H9 (cell line): ENCODE measurements around the gene MYH15. TPM values are rescaled to one million over a fixed set of nuclear protein-coding genes. Genes with fewer than 3 reads are reported as not detected.

Experiments used
- DNase-seq: peaks from one replicate; pipeline ENCODE4 v3.0.0-alpha.2; 2017
- H2AFZ ChIP-seq: one replicate; pipeline ENCODE4 v1.6.1; 2013; ENCODE audit warnings: mild to moderate bottlenecking, low read length, control low read depth, moderate library complexity
- H2AK5ac ChIP-seq: 2 replicates; pipeline ENCODE4 v1.6.1; 2013; ENCODE audit warnings: low read length, control low read depth, mixed read lengths; ENCODE audit not compliant: insufficient read length
- H2BK120ac ChIP-seq: one replicate; pipeline ENCODE4 v1.6.1; 2013; ENCODE audit warnings: low read depth, mild to moderate bottlenecking, low read length, control low read depth, inconsistent platforms; ENCODE audit not compliant: poor library complexity, severe bottlenecking
- H2BK12ac ChIP-seq: 2 replicates; pipeline ENCODE4 v1.6.1; 2013; ENCODE audit warnings: low read length, control low read depth, mixed read lengths, low read depth; ENCODE audit not compliant: insufficient read length
- H2BK15ac ChIP-seq: 2 replicates; pipeline ENCODE4 v1.6.1; 2013; ENCODE audit warnings: low read depth, low read length, control low read depth
- H2BK20ac ChIP-seq: one replicate; pipeline ENCODE4 v1.6.1; 2013; ENCODE audit warnings: low read depth, mild to moderate bottlenecking, low read length, control low read depth, inconsistent platforms; ENCODE audit not compliant: poor library complexity, severe bottlenecking
- H2BK5ac ChIP-seq: 2 replicates; pipeline ENCODE4 v1.6.1; 2013; ENCODE audit warnings: low read length, control low read depth, mixed read lengths; ENCODE audit not compliant: insufficient read length
- H3K14ac ChIP-seq: 2 replicates; pipeline ENCODE4 v1.6.1; 2013; ENCODE audit warnings: low read length, control low read depth; ENCODE audit not compliant: insufficient read depth
- H3K18ac ChIP-seq: 2 replicates; pipeline ENCODE4 v1.6.1; 2013; ENCODE audit warnings: low read depth, mild to moderate bottlenecking, mixed read lengths, low read length, control low read depth; ENCODE audit not compliant: insufficient read length
- H3K23ac ChIP-seq: 2 replicates; pipeline ENCODE4 v1.6.1; 2013; ENCODE audit warnings: low read length, control low read depth, mixed read lengths, low read depth; ENCODE audit not compliant: insufficient read length
- H3K23me2 ChIP-seq: 2 replicates; pipeline ENCODE4 v1.6.1; 2013; ENCODE audit warnings: low read depth, mild to moderate bottlenecking, mixed read lengths, low read length, control low read depth; ENCODE audit not compliant: insufficient read length, poor library complexity, severe bottlenecking
- H3K27ac ChIP-seq: 2 replicates; pipeline ENCODE4 v1.5.1; 2013; ENCODE audit warnings: low read length, control low read depth, mixed read lengths, low read depth; ENCODE audit not compliant: insufficient read length
- H3K27me3 ChIP-seq: 2 replicates; pipeline ENCODE4 v1.6.1; 2013; ENCODE audit warnings: low read length, control low read depth, inconsistent platforms; ENCODE audit not compliant: insufficient read depth
- H3K4ac ChIP-seq: 2 replicates; pipeline ENCODE4 v1.6.1; 2013; ENCODE audit warnings: low read depth, mild to moderate bottlenecking, control low read depth, inconsistent platforms, low read length, moderate library complexity
- H3K4me1 ChIP-seq: 2 replicates; pipeline ENCODE4 v1.6.1; 2013; ENCODE audit warnings: low read length, control low read depth, inconsistent platforms; ENCODE audit not compliant: insufficient read depth
- H3K4me2 ChIP-seq: 2 replicates; pipeline ENCODE4 v1.6.1; 2013; ENCODE audit warnings: low read length, control low read depth, mixed read lengths; ENCODE audit not compliant: insufficient read length, insufficient read depth
- H3K56ac ChIP-seq: 2 replicates; pipeline ENCODE4 v1.6.1; 2013; ENCODE audit warnings: low read depth, mild to moderate bottlenecking, mixed read lengths, low read length, control low read depth; ENCODE audit not compliant: insufficient read length
- H3K79me1 ChIP-seq: 2 replicates; pipeline ENCODE4 v1.6.1; 2013; ENCODE audit warnings: low read depth, mild to moderate bottlenecking, moderate library complexity, low read length, control low read depth, inconsistent platforms; ENCODE audit not compliant: insufficient read depth, poor library complexity, severe bottlenecking
- H3K79me2 ChIP-seq: 2 replicates; pipeline ENCODE4 v1.6.1; 2013; ENCODE audit warnings: low read length, control low read depth, inconsistent platforms; ENCODE audit not compliant: insufficient read depth
- H3K9ac ChIP-seq: 2 replicates; pipeline ENCODE4 v1.6.1; 2013; ENCODE audit warnings: low read length, control low read depth, mixed read lengths; ENCODE audit not compliant: insufficient read length; ENCODE audit errors: extremely low read depth
- H3K9me3 ChIP-seq: one replicate; pipeline ENCODE4 v1.6.1; 2013; ENCODE audit warnings: low read depth, low read length, inconsistent platforms; ENCODE audit not compliant: control insufficient read depth
- H3T11ph ChIP-seq: one replicate; pipeline ENCODE4 v1.6.1; 2013; ENCODE audit warnings: mild to moderate bottlenecking, low read length, control low read depth, inconsistent platforms
- H4K20me1 ChIP-seq: one replicate; pipeline ENCODE4 v1.6.1; 2013; ENCODE audit not compliant: control insufficient read depth, insufficient read length, insufficient read depth
- H4K5ac ChIP-seq: 2 replicates; pipeline ENCODE4 v1.6.1; 2013; ENCODE audit warnings: low read depth, mild to moderate bottlenecking, mixed read lengths, low read length, control low read depth; ENCODE audit not compliant: insufficient read length
- H4K8ac ChIP-seq: replicated peaks from 2 replicates; pipeline ENCODE4 v1.6.1; 2013; ENCODE audit warnings: low read length, control low read depth, mixed read lengths, low read depth; ENCODE audit not compliant: insufficient read length
- H4K91ac ChIP-seq: 2 replicates; pipeline ENCODE4 v1.6.1; 2013; ENCODE audit warnings: low read depth, mild to moderate bottlenecking, moderate library complexity, mixed read lengths, low read length, control low read depth; ENCODE audit not compliant: insufficient read length
- H3K27ac Mint-ChIP-seq, 3 experiments: 2 replicates in 2 of 3; 3 replicates in 1 of 3; pipeline ENCODE4 v1.8.0; 2020 to 2021; ENCODE audit warnings: mixed read lengths in 3 of 3, mild to moderate bottlenecking in 1 of 3, moderate library complexity in 1 of 3
- H3K27me3 Mint-ChIP-seq: 2 replicates; pipeline ENCODE4 v1.8.0; 2021; ENCODE audit warnings: low read depth, mild to moderate bottlenecking, moderate library complexity, mixed read lengths
- H3K36me3 Mint-ChIP-seq, 3 experiments: 2 replicates in 2 of 3; 3 replicates in 1 of 3; pipeline ENCODE4 v1.8.0; 2020 to 2021; ENCODE audit warnings: low read depth in 3 of 3, mixed read lengths in 3 of 3; ENCODE audit not compliant: insufficient read depth in 1 of 3
- H3K4me1 Mint-ChIP-seq, 2 experiments: 2 replicates each; pipeline ENCODE4 v1.8.0; 2020; ENCODE audit warnings: mixed read lengths in 2 of 2
- H3K4me3 Mint-ChIP-seq, 2 experiments: 2 replicates in 1 of 2; 3 replicates in 1 of 2; pipeline ENCODE4 v1.8.0; 2020 to 2021; ENCODE audit warnings: mild to moderate bottlenecking in 2 of 2, mixed read lengths in 2 of 2, moderate library complexity in 1 of 2
- H3K9me3 Mint-ChIP-seq, 2 experiments: 2 replicates in 1 of 2; 3 replicates in 1 of 2; pipeline ENCODE4 v1.8.0; 2020; ENCODE audit warnings: mild to moderate bottlenecking in 2 of 2, mixed read lengths in 2 of 2, moderate library complexity in 1 of 2
- WGBS: extraction: QIAGEN DNeasy Blood & Tissue Kit; methylation state at CpG from one replicate; pipeline ENCODE4 v1.1.7; 2013; ENCODE audit warnings: missing lambda C conversion rate, low lambda C conversion rate, mixed read lengths; ENCODE audit not compliant: insufficient read length; ENCODE audit errors: extremely low coverage; 5-methylcytosine and 5-hydroxymethylcytosine counted together
- total RNA-seq: library from RNA; stranded (reverse); gene quantifications from 2 replicates; pipeline ENCODE4 v1.2.1, GENCODE V29; 2021
- TF ChIP-seq, protein P1 (sequence below): fragments of 200-600 bp; sonication (generic); conservative IDR thresholded peaks from 3 replicates; pipeline ENCODE4 v1.8.0; 2021; ENCODE audit warnings: antibody characterized with exemption, mild to moderate bottlenecking

The MYH15 gene
- total RNA-seq, 1 experiment from 2014 or later: 0.13 TPM

- no peak overlapping the region for H2BK20ac ChIP-seq
- H3K4ac ChIP-seq: no peak overlapping the region
- Mint-ChIP-seq H3K27ac (no peak overlapping the region), H3K9me3 (peaks cover 0 to 3% of the 10 kb centered on the region in 2 experiments; a peak in 1 of 5 replicates), H3K4me1 (peaks cover 3 to 5% of the 10 kb centered on the region in 2 experiments), H3K27me3 (no peaks in the 10 kb centered on the region), H3K36me3 (no peaks in the 10 kb centered on the region; a peak in 1 of 7 replicates), H3K4me3 (no peak overlapping the region)
- H2AFZ ChIP-seq: no peak overlapping the region
- no peaks in the 10 kb centered on the region for H3K79me2 ChIP-seq
- no peaks in the 10 kb centered on the region for H3K27me3 ChIP-seq
- H2AK5ac ChIP-seq: no peak overlapping the region
- TF ChIP-seq, protein P1, sequence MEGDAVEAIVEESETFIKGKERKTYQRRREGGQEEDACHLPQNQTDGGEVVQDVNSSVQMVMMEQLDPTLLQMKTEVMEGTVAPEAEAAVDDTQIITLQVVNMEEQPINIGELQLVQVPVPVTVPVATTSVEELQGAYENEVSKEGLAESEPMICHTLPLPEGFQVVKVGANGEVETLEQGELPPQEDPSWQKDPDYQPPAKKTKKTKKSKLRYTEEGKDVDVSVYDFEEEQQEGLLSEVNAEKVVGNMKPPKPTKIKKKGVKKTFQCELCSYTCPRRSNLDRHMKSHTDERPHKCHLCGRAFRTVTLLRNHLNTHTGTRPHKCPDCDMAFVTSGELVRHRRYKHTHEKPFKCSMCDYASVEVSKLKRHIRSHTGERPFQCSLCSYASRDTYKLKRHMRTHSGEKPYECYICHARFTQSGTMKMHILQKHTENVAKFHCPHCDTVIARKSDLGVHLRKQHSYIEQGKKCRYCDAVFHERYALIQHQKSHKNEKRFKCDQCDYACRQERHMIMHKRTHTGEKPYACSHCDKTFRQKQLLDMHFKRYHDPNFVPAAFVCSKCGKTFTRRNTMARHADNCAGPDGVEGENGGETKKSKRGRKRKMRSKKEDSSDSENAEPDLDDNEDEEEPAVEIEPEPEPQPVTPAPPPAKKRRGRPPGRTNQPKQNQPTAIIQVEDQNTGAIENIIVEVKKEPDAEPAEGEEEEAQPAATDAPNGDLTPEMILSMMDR: no peak
- H3K14ac ChIP-seq: no peak overlapping the region
- H3K18ac ChIP-seq: no peak overlapping the region
- H3K4me1 ChIP-seq: no peaks in the 10 kb centered on the region
- DNase-seq: no peak
- H4K5ac ChIP-seq: no peak overlapping the region
- H2BK15ac ChIP-seq: no peak overlapping the region
- H3K79me1 ChIP-seq: no peaks in the 10 kb centered on the region
- H2BK12ac ChIP-seq: no peak overlapping the region
- H3K9me3 ChIP-seq: no peaks in the 10 kb centered on the region
- no peak overlapping the region for H2BK5ac ChIP-seq
- H4K8ac ChIP-seq: no peak overlapping the region
- H3K4me2 ChIP-seq: no peak overlapping the region
- H3K56ac ChIP-seq: no peak overlapping the region
- no peak overlapping the region for H3K27ac ChIP-seq
- no peak overlapping the region for H4K91ac ChIP-seq
- no peak overlapping the region for H2BK120ac ChIP-seq
- no CpG with 5 or more reads among the region's 5 CpGs for WGBS
- no peak overlapping the region for H3T11ph ChIP-seq
- no peaks in the 10 kb centered on the region for H3K23me2 ChIP-seq
- no peak overlapping the region for H3K9ac ChIP-seq
- no peaks in the 10 kb centered on the region for H4K20me1 ChIP-seq
- H3K23ac ChIP-seq: no peak overlapping the region
These were observed 163.8 kb downstream of the MYH15 start for GRCh38 chr3:108346301-108347227.
